B cell (primary cell): Measurements from ENCODE around the gene HSCB.

Source experiments
- CTCF ChIP-seq: fragments of 200-600 bp; IDR thresholded peaks from one replicate; pipeline ENCODE4 v1.8.0; 2022; ENCODE audit warnings: antibody characterized with exemption, mild to moderate bottlenecking
- EZH2 ChIP-seq: IDR thresholded peaks from 2 replicates; pipeline ENCODE4 v1.6.1; 2012; ENCODE audit warnings: borderline replicate concordance, low read depth, mild to moderate bottlenecking, moderate library complexity, low read length; ENCODE audit not compliant: insufficient read depth, poor library complexity, severe bottlenecking

- TF ChIP-seq CTCF (no peak), EZH2 (no peak)
Measured at GRCh38 chr22:28711341-28711740, 30.5 kb upstream of the HSCB start.
